ENCODE results near the gene BCL11B. TPM values are rescaled to one million over a fixed set of nuclear protein-coding genes. Genes with fewer than 3 reads are reported as not detected.

BCL11B gene
- 1.8 and 3.2 TPM in 2 replicates for total RNA-seq
- 0.28 and 0.50 TPM in 2 replicates for polyA plus RNA-seq

- Histone ChIP-seq H2AFZ (peak within 1 kb of the TSS; percentile 82), H4K20me1 (ENCODE audit: insufficient read depth, poor library complexity, severe bottlenecking) (no peaks in the 10 kb centered on the region), H3K4me3 (peak within 1 kb of the TSS; percentile 74), H3K4me2 (peak within 1 kb of the TSS; percentile 98), H3K9me3 (ENCODE audit: low read depth) (no peaks in the 10 kb centered on the region), H3K36me3 (replicated peaks; ENCODE audit: insufficient read depth, low read depth) (no peaks in the 10 kb centered on the region), H3K27ac (peak within 1 kb of the TSS; percentile 75), H3K4me1 (ENCODE audit: insufficient read depth) (peaks cover 15% of the 10 kb centered on the region), H3K79me2 (peaks cover 1% of the 10 kb centered on the region), H3K9me2 (replicated peaks; ENCODE audit: insufficient read depth) (no peaks in the 10 kb centered on the region), H3K27me3 (peaks cover 23% of the 10 kb centered on the region)
- under 1% methylated on average over 48 of the region's 50 CpGs for WGBS (ENCODE audit: low lambda C conversion rate, missing lambda C conversion rate)
- TF ChIP-seq CTCF (IDR thresholded peaks at IDR 0.05; ENCODE audit: poor library complexity) (peak; percentile 59), EZH2phosphoT487 (IDR thresholded peaks at IDR 0.05; ENCODE audit: low read depth, severe bottlenecking, unreplicated experiment) (no peak)
- DNase-seq (ENCODE audit: low spot score) = peak; percentile 92
These were observed at the start of gene BCL11B for GRCh38 chr14:99271951-99272631. BCL11B (minus strand) TSS chr14:99272197; CDS start chr14:99271218, 979 bp downstream.

DNA sequence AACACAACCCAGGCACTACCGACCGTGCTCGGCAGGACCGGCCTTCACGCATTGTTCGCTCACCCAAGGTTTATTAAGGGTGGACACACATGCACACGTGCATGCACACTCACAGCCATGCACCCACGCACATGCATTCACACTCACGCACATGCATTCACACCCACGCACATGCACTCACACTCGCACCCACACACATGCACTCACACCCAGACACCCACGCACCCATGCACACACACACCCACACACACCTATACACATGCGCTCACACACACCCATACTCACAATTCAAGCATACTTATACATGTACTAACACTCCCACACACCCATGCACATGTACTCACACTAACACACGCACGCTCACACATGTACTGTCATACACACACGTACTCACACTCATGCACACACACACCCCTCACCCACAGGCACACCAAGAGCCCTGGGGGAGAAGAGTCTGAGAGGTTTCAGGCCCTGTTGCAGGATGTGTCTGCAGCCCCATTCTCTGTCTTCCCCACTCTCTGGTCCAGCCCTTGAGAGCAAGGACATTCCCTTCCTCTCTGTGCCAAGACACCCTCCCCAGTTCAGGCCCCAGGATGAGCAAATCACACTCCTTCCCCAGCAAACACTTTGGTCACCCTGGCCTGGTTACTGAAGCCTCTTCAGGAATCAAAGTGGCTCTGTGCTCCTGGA is 49.4 kb upstream of the BCL11B start:
- DNase-seq (ENCODE audit: low spot score) = no peak
- H3K4me3 ChIP-seq = no peak overlapping the region
- H3K79me2 ChIP-seq = no peaks in the 10 kb centered on the region
- H3K27ac ChIP-seq = no peak overlapping the region
- no peaks in the 10 kb centered on the region for H3K27me3 ChIP-seq
- H3K4me2 ChIP-seq = no peak overlapping the region
- no peaks in the 10 kb centered on the region for H4K20me1 ChIP-seq (ENCODE audit: insufficient read depth, poor library complexity, severe bottlenecking)
- WGBS (ENCODE audit: low lambda C conversion rate, missing lambda C conversion rate) = 96% methylated on average over 16 of the region's 16 CpGs
- H2AFZ ChIP-seq = no peak overlapping the region
- H3K9me3 ChIP-seq (ENCODE audit: low read depth) = no peaks in the 10 kb centered on the region
- H3K4me1 ChIP-seq (ENCODE audit: insufficient read depth) = peaks cover 14% of the 10 kb centered on the region
- H3K9me2 ChIP-seq (replicated peaks; ENCODE audit: insufficient read depth) = no peaks in the 10 kb centered on the region
- H3K36me3 ChIP-seq (replicated peaks; ENCODE audit: insufficient read depth, low read depth) = no peaks in the 10 kb centered on the region
- TF ChIP-seq EZH2 (IDR thresholded peaks at IDR 0.05; ENCODE audit: borderline replicate concordance) (no peak), CTCF (IDR thresholded peaks at IDR 0.05; ENCODE audit: poor library complexity) (no peak), EZH2phosphoT487 (IDR thresholded peaks at IDR 0.05; ENCODE audit: low read depth, severe bottlenecking, unreplicated experiment) (no peak)

GRCh38 chr14:99320621-99321235 is 48.7 kb upstream of the BCL11B start:
- no peak overlapping the region for H3K4me2 ChIP-seq
- H3K4me3 ChIP-seq = no peak overlapping the region
- peaks cover 20% of the 10 kb centered on the region for H3K4me1 ChIP-seq (ENCODE audit: insufficient read depth)
- no peak overlapping the region for H2AFZ ChIP-seq
- no peaks in the 10 kb centered on the region for H3K9me3 ChIP-seq (ENCODE audit: low read depth)
- no peaks in the 10 kb centered on the region for H3K9me2 ChIP-seq (replicated peaks; ENCODE audit: insufficient read depth)
- H4K20me1 ChIP-seq (ENCODE audit: insufficient read depth, poor library complexity, severe bottlenecking) = no peaks in the 10 kb centered on the region
- H3K79me2 ChIP-seq = no peaks in the 10 kb centered on the region
- peak; percentile 2 for DNase-seq (ENCODE audit: low spot score)
- no peak for TF ChIP-seq CTCF (IDR thresholded peaks at IDR 0.05; ENCODE audit: poor library complexity)
- TF ChIP-seq EZH2 (IDR thresholded peaks at IDR 0.05; ENCODE audit: borderline replicate concordance) = no peak
- no peak for TF ChIP-seq EZH2phosphoT487 (IDR thresholded peaks at IDR 0.05; ENCODE audit: low read depth, severe bottlenecking, unreplicated experiment)
- no peak overlapping the region for H3K27ac ChIP-seq
- WGBS (ENCODE audit: low lambda C conversion rate, missing lambda C conversion rate) = 92% methylated on average over 27 of the region's 27 CpGs
- H3K27me3 ChIP-seq = no peaks in the 10 kb centered on the region
- H3K36me3 ChIP-seq (replicated peaks; ENCODE audit: insufficient read depth, low read depth) = no peaks in the 10 kb centered on the region
